ENCODE results near the gene TMEM232.
"Not testable (repeated sequence)": the region's sequence is repeated elsewhere in the genome, so short reads cannot be mapped to it uniquely, and the experiment has no call there.

Gene TMEM232

DNA sequence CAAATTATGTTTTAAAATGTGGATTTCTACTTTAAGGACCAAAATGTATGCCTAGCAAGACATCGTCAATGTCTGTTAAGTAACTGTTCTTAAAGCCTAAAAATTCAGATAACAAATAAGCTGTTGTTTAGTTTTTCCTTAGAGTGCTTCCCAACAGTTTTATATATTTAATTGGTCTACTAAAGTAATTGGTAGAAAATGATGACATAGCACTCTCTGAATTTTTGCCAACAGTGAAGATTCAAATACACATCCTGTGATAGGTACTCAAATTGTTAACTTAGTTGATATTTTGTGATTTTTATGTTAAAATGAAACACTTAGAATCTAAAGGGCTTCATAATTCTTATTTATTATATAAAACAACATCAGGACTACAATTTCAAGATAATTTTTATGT, 107.5 kb downstream of the TMEM232 start:
- no peak for DNase-seq

DNA sequence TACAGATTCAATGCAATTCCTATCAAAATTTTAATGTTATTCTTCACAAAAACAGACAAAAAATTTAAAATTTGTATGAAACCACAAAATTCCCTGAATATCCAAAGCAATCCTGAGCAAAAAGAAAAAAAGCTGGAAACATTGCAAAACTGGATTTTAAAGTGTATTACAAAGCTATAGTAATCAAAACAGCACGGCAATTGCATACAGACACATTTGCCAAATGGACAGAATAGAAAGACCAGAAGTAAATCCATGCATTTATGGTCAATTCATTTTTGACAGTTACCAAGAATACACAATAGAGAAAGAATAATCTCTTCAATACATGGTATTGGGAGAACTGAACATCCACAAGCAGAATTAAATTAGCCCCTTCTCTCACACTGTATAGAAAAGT, 110.5 kb downstream of the TMEM232 start:
- no peak for DNase-seq

DNA sequence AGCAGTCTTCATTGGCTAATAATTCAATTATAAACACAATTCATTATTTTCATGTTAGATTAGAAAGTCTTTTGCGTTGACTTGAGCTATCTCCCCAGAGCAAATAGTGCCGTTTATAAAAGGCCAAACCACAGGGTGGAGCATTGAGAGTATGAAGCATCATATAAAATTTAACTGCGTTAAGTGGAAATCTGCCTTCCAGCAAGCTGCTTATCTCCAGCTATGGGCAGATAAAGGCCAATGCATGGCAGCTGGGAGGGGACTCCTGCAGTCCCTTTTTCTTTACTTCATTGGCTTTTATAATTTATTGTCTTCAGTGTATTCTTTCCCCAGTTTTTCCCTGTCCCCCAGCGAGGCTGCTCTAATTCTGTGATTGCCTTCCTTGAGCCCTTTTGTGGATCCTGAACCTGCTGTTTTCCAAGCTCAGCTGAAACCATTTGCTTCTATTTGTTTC, 113.7 kb downstream of the TMEM232 start:
- no peak for DNase-seq

DNA sequence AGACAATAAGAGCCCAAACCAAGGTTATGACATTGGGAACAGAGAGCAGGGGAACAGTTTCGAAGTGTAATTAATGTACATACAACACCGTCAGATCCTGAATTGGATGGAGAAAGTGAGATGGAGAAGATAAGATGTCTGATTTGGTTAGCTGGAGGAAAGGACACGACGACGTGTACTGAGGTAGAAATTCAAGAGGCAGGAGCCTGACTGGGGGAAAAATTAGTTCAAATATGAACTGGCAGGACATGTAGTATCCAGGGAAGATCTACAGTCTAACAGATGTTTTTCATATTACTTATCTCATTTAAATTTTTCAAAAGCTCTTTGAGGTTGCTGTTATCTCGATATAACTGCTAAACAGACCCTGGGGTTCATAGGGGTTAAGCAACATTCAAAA, 114.7 kb downstream of the TMEM232 start:
- no peak for DNase-seq

DNA sequence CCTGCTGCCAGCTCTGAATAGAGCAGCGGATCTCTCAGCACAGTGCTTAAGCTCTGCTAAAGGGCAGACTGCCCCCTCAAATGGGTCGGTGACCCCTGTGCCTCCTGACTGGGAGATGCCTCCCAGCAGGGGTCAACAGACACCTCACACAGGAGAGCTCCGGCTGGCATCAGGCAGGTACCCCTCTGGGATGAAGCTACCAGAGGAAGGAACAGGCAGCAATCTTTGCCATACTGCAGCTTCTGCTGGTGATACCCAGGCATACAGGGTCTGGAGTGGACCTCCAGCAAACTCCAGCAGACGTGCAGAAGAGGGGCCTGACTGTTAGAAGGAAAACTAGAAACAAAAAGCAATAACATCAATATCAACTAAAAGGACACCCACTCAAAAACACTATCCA, 131.6 kb downstream of the TMEM232 start:
- no peak for DNase-seq

DNA sequence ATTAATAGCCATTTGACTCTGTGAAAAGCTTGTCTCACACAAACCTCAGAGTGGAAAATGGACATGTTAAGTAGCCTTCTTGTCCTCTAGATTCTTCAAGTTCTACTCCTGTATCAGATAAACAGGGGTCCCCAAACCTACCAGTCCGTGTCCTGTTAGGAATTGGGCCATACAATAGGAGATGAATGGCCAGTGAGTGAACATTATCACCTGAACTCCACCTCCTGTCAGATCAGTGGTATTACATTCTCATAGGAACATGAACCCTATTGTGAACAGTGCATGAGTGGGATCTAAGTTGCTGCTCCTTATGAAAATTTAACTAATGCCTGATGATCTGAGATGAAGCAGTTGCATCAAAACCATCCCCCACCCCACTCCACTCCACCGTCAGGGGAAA, 136.3 kb downstream of the TMEM232 start:
- DNase-seq, result no peak

DNA sequence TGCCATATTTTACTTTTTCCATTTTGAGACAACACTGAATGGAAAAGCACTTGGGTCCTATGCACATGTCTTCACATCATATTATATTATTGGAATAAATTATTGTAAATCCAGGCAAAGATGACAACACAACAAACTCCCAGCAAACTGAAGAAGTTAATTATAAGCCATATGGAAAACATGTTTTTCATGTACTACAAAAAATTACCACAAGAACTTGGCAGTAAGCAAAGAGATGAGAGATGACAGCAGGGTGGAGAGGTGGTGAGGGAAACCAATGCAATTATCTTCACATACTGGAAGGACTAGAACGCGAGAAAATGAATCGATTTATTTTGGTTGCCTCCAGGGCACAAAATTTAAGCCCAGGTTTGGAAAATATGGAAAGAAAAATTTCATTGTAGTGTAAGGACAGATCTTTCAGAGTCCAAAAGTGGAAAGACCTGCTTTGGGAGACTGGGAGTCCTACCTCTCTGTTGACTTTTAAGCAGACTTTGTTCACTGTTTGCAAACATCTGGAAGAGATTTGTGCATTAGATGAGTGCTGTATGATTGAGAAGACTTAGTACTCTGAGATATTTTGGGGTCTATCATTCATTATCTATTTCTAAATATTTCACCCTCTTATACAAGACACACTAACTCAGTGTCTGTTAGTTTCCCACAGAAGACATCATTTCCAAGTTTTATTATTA, 138.0 kb downstream of the TMEM232 start:
- no peak for DNase-seq

DNA sequence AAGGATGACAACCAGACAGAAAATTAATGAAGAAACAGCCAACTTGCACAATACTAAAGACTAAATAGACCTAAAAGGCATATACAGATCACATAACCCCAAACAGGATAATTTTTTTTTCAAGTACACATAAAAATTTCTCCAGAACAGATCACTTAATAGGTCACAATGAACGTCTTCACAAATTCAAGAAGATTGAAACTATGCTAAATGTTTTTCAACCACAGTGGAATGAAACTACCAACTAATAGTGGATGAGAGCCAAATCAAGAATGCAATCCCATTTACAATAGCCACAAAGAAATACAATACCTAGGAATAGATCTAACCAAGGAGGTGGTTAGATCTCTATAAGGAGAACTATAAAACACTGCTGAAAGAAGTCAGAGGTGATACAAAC, 145.8 kb downstream of the TMEM232 start:
- DNase-seq, result no peak

DNA sequence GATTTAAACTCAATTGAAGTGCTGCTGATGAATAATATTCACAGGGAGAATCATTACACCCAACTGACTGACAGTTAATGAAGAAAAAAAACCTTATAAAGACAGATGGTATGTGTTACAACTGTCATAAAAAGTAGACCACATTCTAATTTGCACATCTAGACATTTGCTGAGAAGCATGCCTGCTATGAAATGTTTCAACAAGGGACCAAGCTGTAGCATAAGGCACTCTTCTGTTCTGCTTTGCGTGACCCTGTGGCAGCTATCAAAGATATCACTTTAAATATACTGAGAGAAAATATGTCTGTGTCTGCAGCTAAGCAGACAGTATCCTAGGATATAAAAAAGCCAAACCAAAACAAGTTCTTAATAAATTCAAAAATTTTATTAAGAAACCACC, 153.7 kb downstream of the TMEM232 start:
- no peak for DNase-seq

DNA sequence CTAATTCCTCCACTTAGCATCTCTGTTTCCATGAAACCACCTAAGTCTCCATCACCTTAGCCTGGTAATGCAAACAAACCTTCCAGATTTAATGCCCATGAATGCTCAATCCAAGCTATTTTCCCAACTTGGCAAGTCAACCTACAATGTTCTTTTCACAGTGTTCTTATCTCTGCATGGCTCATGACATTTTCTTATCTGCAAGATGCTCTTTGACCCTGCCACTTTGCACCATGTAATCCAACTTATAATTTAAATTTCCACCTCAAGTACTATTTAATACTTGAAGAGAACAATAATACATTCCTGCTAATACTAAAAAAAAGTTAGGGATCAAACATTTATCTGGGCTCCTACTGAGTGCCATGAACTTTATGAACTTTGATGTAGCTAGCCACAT, 164.3 kb downstream of the TMEM232 start:
- DNase-seq, result no peak

DNA sequence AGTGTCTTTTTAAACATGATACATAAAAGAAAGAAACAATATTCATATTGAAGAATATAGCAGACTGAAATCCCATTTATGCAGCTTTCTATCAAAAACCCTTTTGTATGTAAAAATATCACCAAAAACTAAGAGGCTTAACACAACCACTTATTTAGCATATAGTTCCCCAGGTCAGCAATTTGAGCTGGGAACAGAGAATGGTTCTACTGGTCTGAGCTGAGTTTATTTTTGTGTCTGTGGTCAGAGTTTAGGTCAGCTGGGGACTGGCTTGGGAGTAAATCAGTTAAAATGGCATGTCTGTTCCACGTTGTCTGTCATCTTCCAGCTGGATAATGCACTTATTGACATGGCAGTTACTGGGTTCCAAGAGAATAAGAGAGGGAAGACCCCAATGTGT, 165.0 kb downstream of the TMEM232 start:
- DNase-seq, result no peak

DNA sequence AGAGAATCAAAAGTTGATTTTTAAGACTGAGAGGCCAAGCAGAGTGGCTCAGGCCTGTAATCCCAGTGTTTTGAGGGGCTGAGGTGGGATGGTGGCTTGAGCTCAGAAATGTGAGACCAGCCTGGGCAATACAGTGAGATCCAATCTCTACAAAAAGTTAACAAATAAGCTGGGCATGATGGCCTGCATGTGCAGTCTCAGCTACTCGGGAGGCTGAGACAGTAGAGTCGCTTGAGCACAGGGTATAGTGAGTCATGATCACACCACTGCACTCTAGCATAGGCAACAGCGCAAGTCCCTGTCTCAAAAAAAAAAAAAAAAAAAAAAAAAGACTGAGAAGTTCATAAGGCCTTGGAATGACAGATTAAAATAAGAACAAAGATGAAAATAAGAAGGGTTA, 177.2 kb downstream of the TMEM232 start:
- DNase-seq, result no peak

DNA sequence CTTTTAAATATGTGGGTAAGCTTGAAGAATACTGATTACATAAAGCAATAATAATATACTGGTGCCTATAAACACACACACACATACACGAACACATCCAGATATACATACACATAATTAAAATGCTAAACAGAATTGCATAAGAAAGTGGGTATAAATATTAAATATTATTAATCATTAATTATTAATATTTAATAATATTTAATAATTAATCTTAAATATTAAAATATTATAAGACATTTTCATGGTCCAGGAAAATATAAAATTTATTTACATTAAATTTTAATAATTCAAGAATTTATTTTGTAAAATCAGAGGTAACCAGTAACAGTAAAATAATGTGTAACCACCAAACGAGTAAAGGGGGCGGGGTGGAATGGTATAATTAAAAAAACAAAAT, 178.3 kb downstream of the TMEM232 start:
- DNase-seq, result no peak

DNA sequence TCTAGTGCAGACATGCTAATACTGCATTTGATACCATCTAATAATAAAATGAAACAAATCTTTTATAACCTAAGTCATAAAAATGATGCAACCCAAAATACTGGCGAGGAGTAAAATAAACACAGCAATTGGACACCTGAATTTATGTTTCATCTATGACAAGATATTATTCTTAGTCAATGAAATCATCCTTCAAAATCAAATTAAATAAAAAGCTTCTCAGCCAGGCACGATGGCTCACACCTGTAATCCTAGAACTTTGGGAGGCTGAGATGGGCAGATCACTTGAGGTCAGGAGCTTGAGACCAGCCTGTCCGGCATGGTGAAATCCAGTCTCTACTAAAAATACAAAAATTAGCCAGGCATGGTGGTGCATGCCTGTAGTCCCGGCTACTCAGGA, 179.0 kb downstream of the TMEM232 start:
- no peak for DNase-seq

DNA sequence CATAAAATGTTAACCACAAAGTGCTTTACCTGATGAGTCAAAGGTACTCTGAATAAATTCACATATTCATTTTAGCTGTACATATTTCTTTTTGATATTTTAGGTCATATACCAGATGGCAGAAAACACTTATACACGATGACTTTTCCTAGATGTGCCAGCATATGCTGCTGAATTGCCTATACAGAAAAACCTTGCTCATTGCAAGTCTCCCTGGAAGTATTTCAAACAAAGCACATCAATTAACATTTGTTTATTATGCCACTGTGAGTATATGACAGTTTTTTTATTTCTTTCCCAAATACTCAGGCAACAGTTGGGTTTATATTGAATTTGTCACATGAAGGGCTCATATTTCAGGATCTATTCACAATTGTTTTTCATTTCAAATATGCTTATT, 180.8 kb downstream of the TMEM232 start:
- DNase-seq, result no peak

DNA sequence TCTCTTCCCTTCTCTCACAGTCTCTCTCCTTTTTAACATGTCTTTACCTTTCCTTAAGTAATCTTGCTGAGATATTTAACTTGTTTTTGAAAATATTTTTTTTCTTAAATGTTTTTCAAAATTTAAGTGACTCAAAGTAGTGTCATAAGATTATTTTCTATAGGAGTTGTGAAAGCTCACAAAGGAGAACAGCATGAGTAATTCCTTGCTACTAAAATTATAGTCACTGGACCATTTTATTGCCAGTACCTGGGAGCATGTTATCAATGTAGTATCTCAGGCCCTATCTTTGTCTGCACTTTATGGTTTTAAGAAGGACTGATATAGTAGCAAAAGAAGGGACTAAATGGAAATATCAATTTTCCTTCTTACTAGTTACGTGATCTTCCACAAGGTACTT, 181.9 kb downstream of the TMEM232 start:
- DNase-seq, result no peak

DNA sequence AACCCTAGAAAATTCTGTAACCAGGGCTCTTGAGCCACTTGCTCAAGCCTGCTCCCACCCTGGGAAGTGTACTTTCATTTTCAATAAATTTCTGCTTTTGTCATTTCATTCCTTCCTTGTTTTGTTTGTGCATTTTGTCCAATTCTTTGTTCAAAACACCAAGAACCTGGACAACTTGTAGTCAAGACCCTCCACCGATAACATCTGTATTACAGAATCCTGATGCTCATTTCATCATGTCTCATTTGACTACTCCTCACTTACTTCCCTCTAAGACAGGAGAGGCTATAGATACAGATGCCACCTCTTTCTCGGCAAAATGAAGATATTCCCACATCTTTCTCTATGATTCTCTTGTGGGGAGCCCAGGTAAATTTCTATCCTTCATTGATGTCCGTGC, 183.5 kb downstream of the TMEM232 start:
- DNase-seq, result no peak

DNA sequence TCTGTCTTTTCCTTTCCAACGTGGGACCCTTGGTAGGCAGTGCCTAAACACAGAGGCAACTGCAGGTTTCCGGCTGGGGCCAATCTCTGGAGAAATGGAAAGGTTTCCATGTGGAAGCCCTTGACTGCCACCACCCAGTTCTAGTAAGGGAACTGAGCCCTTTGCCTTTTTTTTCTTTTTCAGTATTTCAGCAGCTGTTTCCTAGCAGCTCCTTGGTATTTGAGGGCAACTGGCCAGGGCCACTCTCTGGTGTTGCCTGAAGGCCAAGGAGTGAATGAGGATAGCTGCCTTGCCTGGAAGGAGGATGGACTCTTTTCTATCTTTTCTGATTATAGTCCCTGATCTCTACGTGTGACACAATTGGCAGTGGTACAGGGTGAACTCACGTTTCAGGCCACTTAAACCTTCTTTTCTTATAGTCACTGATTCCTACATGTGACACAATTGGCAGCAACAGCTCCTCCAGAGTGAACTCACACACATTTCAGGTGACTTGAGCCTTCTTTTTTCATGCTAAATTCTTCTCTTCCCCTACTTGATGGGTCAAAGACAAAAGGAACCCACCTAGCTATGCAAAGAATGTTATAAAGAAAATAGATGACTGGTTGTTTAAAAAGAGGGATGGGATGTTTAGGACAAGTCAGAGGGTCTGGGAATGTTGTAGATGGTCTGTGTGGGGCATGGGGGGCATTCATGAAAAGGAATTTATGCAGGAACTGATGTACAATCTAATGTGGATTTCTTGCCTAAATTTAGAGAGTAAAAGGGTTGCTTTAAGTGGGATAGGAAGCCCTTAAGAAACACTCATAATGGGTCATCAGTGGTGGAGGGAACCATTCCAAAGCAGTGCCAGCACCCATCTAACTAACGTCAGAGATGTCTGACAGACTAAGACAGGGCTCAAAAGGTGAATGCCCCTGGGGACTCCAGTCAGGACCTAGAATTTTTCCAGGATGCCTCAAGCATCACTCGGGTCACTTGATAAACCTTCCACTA, 190.1 kb downstream of the TMEM232 start:
- no peak for DNase-seq

DNA sequence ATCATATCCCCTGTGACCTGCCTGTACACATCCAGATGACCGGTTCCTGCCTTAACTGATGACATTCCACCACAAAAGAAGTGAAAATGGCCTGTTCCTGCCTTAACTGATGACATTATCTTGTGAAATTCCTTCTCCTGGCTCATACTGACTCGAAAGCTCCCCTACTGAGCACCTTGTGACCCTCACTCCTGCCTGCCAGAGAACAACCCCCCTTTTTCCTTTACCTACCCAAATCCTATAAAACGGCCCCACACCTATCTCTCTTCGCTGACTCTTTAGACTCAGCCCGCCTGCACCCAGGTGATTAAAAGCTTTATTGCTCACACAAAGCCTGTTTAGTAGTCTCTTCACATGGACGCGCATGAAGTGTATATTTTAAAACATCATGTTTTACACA, 191.3 kb downstream of the TMEM232 start:
- not testable (repeated sequence) for DNase-seq

DNA sequence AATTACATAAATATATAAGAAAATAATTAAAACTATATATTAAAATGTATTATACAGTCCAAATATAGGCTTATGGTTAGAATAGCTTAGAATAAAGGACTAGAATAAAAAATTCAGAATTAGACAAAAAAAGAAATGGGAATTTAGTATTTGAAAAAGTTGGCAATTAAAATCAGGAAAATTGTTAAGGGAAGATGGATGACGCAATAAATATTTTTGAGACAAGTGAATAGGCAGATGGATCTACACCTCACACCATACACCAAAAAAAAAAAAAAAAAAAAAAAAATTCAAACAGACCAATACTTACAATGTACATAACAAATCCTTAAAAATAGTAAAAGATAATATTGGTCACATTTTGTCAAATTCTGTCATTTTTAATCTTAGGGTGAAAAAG, 200.7 kb downstream of the TMEM232 start:
- no peak for DNase-seq

DNA sequence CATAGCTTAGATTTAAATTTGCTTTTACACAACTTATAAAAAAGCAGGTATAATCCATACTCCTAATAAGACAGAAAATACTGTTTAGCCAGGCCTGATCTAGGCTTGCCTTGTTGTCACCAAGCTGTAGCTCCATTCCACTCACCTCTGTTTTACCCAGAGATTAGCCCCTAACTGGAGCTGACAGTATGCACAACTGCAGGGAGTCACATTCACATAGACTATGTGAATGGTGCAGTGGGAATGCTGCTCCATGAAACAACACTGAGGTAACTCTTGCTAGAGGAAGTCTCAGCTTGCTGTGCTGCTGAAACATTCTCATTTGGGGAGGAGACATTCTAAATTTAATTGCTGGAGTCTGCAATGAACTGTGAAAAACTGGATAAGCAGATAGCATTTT, 209.1 kb downstream of the TMEM232 start:
- no peak for DNase-seq

DNA sequence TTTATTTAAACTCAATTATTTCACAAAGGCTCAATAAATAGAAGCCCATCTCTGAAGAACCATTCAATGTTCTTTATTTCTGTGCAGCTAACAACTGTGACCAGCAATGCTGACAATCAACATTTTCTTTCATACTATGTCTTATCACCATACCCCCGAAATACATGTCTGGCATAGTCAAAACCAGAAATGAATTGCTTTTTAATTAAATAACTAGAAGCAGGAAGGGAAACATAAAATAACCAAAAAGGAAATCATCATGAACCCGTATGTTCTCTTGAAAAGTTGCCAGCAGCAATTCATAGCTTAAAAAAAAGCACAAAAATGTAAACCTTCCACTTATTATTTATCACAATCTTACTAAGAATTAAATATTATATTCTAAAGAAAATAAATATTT, 212.4 kb downstream of the TMEM232 start:
- DNase-seq, result no peak

DNA sequence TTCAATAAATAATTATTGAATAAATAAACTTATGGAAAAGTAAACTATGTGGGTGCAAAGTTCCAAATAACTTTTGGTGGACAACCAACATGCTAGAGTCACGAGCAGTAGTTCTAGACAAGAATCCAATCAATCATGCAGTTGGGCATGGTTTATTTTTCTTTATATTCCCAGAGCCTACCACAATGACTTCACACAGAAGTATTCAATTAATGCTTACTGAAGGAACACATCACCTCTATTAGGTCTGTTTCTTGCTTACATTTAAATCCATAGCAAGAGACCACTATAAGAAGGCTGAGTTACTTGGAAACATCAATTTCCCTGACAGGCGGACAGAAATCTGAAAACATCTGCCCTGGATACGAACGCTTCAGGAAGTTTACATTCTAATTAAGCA, 214.2 kb downstream of the TMEM232 start:
- DNase-seq, result no peak

DNA sequence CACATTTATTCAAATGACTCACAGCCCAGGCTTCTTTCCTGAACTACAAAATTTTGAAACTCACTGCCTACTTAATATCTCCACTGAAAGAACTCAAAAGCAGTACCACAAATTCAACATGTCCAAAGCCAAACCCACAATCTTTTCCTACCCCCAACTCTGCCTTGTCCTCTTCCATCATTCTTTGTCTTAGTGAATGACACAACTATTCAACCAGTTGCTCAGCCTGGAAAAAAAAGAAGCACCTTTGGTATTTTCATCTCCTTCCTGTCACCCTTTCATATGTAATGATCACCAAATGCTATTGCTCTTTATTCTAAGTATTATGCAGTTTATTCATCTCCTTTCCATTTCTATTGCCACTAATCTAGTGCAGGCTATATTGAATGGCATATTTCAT, 216.3 kb downstream of the TMEM232 start:
- no peak for DNase-seq
